Hepatocyte (in vitro differentiated cells): ENCODE measurements around the gene KLF9. TPM values are rescaled to one million over a fixed set of nuclear protein-coding genes. Genes with fewer than 3 reads are reported as not detected.

ENCODE experiments used
- DNase-seq: peaks from one replicate; pipeline ENCODE4 v3.0.0-alpha.2; 2016; ENCODE audit warnings: low spot score
- H2AFZ ChIP-seq: fragments of 200-600 bp; sonication (generic); 2 replicates; pipeline ENCODE4 v1.6.0; 2016; ENCODE audit warnings: antibody characterized with exemption, mild to moderate bottlenecking
- H3K27ac ChIP-seq: fragments of 200-600 bp; sonication (generic); 2 replicates; pipeline ENCODE4 v1.5.1; 2016; ENCODE audit warnings: mild to moderate bottlenecking
- H3K27me3 ChIP-seq: fragments of 200-600 bp; sonication (generic); 2 replicates; pipeline ENCODE4 v1.6.1; 2016
- H3K36me3 ChIP-seq: fragments of 200-600 bp; sonication (generic); replicated peaks from 2 replicates; pipeline ENCODE4 v1.5.1; 2016; ENCODE audit warnings: low read depth; ENCODE audit not compliant: insufficient read depth
- H3K4me1 ChIP-seq: fragments of 200-600 bp; sonication (generic); 2 replicates; pipeline ENCODE4 v1.5.1; 2016; ENCODE audit warnings: mild to moderate bottlenecking, moderate library complexity; ENCODE audit not compliant: insufficient read depth
- H3K4me2 ChIP-seq: fragments of 200-600 bp; sonication (generic); 2 replicates; pipeline ENCODE4 v1.6.0; 2016
- H3K4me3 ChIP-seq: fragments of 200-600 bp; sonication (generic); 2 replicates; pipeline ENCODE4 v1.5.1; 2016; ENCODE audit warnings: mild to moderate bottlenecking
- H3K79me2 ChIP-seq: fragments of 200-600 bp; sonication (generic); 2 replicates; pipeline ENCODE4 v1.6.0; 2017; ENCODE audit warnings: mild to moderate bottlenecking
- H3K9me2 ChIP-seq: fragments of 200-600 bp; sonication (generic); replicated peaks from 2 replicates; pipeline ENCODE4 v1.6.0; 2017; ENCODE audit warnings: mild to moderate bottlenecking; ENCODE audit not compliant: insufficient read depth
- H3K9me3 ChIP-seq: fragments of 200-600 bp; sonication (generic); 2 replicates; pipeline ENCODE4 v1.5.1; 2016; ENCODE audit warnings: low read depth, mild to moderate bottlenecking
- H4K20me1 ChIP-seq: fragments of 200-600 bp; sonication (generic); 2 replicates; pipeline ENCODE4 v1.6.0; 2016; ENCODE audit warnings: mild to moderate bottlenecking; ENCODE audit not compliant: insufficient read depth, poor library complexity, severe bottlenecking
- EZH2 ChIP-seq: fragments of 200-600 bp; sonication (generic); IDR thresholded peaks from 2 replicates; pipeline ENCODE4 v1.6.1; 2016; ENCODE audit warnings: antibody characterized with exemption, mild to moderate bottlenecking, borderline replicate concordance
- EZH2phosphoT487 ChIP-seq: fragments of 200-600 bp; sonication (generic); IDR thresholded peaks from one replicate; pipeline ENCODE4 v1.6.1; 2018; ENCODE audit warnings: antibody characterized with exemption, mild to moderate bottlenecking, low read depth, moderate library complexity; ENCODE audit not compliant: unreplicated experiment, severe bottlenecking
- WGBS: methylation state at CpG from one replicate; pipeline ENCODE4 v1.1.6; 2016; ENCODE audit warnings: low lambda C conversion rate; ENCODE audit errors: missing lambda C conversion rate; 5-methylcytosine and 5-hydroxymethylcytosine counted together
- polyA plus RNA-seq: library from polyadenylated mRNA; unstranded; fragments of >200 nt; fragmentation: Nextera tagmentation; extraction: Ambion mirVana; gene quantifications from 2 replicates; pipeline ENCODE4 v1.2.1, GENCODE V29; 2016
- total RNA-seq: library from RNA; depleted of rRNA; stranded (reverse); fragments of >200 nt; gene quantifications from 2 replicates; pipeline ENCODE4 v1.2.3, GENCODE V29; 2014
- TF ChIP-seq, protein P1 (sequence below): fragments of 200-600 bp; sonication (generic); IDR thresholded peaks from 2 replicates; pipeline ENCODE4 v1.5.1; 2016; ENCODE audit warnings: antibody characterized with exemption, mild to moderate bottlenecking; ENCODE audit not compliant: poor library complexity

KLF9 gene
- total and polyA plus RNA-seq, 2 experiments from 2014 or later, result 5.3 to 29.4 TPM

DNA sequence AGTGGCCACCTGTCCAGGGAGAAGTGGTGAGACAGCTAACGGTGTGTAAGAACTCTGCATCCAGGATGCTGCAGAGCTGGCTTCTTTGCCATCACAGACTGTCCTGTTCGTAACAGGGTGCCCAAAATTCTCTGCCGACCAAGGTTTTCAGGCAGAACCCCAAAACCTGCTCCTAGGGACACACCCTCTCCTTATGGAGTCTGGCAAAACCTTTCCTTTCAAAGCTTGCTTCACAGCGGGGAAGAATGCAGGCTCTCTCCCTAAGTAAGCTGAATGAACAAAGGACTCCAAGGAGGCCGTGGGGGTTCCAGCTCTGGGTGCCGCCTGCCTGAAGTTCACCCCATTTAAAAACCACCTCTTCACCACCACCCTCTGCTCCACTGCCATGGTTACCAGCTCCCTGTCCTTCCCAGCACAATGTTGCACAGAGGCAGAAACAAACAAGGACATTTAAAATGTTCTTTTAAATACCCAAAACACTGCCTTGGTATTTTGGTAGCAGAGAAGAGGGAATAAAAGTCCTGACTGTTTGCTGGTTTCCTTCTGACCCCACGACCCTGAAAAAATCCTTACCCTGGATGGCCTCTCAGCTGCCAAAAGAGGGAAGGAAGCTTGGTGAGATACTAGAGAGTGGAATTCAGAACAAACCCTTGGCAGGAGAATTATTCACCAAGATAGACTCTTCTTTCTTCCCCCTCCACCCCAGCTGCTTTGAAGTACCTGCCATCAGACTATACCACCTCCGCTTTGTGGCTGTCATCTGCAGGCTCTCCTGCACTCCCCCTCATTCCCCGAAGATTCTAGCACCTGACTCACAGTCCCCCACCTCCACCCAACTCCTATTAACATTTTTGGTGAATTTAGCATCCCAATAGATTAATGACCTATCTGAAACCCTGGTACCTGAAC is 7.1 kb upstream of the KLF9 start:
- H3K9me2 ChIP-seq, result no peaks in the 10 kb centered on the region
- no peaks in the 10 kb centered on the region for H3K79me2 ChIP-seq
- peak overlapping the region; percentile 99 for H3K27ac ChIP-seq
- H3K4me3 ChIP-seq, result no peak overlapping the region
- no peaks in the 10 kb centered on the region for H3K9me3 ChIP-seq
- DNase-seq, result peak; percentile 13
- TF ChIP-seq, protein P1, sequence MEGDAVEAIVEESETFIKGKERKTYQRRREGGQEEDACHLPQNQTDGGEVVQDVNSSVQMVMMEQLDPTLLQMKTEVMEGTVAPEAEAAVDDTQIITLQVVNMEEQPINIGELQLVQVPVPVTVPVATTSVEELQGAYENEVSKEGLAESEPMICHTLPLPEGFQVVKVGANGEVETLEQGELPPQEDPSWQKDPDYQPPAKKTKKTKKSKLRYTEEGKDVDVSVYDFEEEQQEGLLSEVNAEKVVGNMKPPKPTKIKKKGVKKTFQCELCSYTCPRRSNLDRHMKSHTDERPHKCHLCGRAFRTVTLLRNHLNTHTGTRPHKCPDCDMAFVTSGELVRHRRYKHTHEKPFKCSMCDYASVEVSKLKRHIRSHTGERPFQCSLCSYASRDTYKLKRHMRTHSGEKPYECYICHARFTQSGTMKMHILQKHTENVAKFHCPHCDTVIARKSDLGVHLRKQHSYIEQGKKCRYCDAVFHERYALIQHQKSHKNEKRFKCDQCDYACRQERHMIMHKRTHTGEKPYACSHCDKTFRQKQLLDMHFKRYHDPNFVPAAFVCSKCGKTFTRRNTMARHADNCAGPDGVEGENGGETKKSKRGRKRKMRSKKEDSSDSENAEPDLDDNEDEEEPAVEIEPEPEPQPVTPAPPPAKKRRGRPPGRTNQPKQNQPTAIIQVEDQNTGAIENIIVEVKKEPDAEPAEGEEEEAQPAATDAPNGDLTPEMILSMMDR, result no peak
- TF ChIP-seq EZH2phosphoT487 (no peak), EZH2 (no peak)
- no peaks in the 10 kb centered on the region for H4K20me1 ChIP-seq
- no peaks in the 10 kb centered on the region for H3K36me3 ChIP-seq
- 48% methylated on average over 9 of the region's 9 CpGs for WGBS
- no peak overlapping the region for H2AFZ ChIP-seq
- H3K4me2 ChIP-seq, result peak overlapping the region; percentile 84
- H3K27me3 ChIP-seq, result no peaks in the 10 kb centered on the region
- H3K4me1 ChIP-seq, result peaks cover 18% of the 10 kb centered on the region

DNA sequence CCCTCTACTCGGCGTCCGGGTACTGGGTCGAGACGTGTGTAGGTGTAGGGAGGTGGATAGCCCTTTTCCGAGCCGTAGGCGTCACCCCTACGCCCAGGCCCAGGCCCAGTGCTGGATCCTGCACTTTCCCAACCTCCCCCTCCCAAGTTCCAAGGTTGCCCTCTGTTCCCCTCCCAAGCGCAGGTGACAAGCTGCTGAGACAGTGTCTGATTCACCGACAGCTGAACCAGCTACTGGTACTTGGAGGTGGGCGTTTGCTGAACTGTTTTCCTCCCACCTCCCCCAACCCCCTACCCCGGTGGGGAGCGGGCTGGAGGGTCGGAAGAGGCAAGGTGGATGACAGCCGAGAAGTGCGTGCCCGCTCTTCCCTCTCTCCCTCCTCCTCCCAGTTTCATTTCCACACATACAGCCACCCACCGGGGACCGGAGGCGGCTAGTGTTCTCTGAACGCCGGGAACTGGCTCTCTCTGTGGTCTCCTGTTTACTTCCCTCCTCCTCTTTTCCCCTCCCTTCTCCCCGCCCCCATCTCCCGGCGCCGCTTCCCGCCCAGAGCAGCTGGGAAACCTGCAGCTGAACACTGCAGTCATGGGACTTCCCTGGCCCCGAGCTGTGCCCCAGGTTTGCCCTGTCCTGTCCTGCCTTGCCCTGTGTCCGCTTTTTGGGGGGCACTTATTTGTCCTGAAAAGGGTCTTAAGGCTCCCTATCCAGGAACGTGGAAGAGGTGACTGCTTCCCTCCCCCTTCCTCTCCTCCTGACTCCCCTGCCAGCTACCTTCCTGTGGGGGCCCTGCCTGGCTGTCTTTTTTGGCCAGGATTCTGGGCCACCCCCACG is 6.2 kb upstream of the KLF9 start:
- no peaks in the 10 kb centered on the region for H3K9me3 ChIP-seq
- no peaks in the 10 kb centered on the region for H3K36me3 ChIP-seq
- 2% methylated on average over 16 of the region's 32 CpGs for WGBS
- peak overlapping the region; percentile 99 for H3K27ac ChIP-seq
- DNase-seq, result peak; percentile 92
- H3K4me1 ChIP-seq, result peaks cover 18% of the 10 kb centered on the region
- H4K20me1 ChIP-seq, result no peaks in the 10 kb centered on the region
- no peaks in the 10 kb centered on the region for H3K9me2 ChIP-seq
- H3K4me2 ChIP-seq, result peak overlapping the region; percentile 84
- H2AFZ ChIP-seq, result peak overlapping the region; percentile 1
- TF ChIP-seq EZH2phosphoT487 (no peak), EZH2 (no peak)
- TF ChIP-seq, protein P1, result no peak
- no peaks in the 10 kb centered on the region for H3K27me3 ChIP-seq
- no peaks in the 10 kb centered on the region for H3K79me2 ChIP-seq
- peak overlapping the region; percentile 7 for H3K4me3 ChIP-seq

DNA sequence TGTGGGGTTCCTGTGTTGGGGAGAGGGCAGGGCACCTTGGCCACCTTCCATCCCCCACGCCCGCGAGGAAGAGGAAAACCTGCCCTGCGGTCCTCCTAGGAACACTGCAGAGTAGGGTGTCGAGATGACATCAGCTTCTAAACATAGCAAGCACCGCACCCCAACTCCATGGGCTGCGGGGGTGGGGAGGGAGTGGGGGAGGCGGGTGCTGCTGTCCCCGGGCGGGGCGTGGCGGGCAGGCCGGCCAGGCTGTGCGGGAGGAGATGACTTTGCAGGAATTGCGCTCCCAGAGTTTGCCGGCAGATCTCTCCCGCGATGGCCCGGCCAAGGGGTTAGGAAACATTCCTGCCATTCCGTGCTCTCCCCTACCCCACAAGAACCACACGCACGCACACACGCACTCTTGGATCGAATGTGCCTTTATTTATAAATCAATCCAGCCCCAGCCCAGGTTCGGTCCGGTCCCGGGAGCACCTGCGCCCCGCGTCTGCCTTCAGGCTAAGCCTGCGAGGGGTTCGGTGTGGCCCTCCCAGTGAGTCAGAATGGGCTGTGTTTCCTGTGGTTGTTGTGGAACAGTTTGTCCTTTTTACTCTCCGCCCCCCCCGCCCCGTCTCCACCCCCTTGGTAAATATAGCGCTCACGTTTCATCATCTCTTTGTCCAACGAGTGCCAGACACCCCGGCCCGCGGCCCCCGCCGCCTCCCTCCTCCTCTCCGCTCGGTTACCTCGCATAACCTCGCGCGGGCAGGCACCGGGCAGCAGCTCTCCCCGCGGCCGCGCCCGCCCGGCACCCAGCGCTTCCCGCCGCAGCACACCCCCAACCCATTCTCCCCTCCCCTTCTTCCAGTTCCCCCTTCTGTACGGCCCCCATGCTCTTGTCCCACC is 5.3 kb upstream of the KLF9 start:
- Histone ChIP-seq H4K20me1 (no peaks in the 10 kb centered on the region), H2AFZ (peak overlapping the region; percentile 1), H3K4me3 (peak overlapping the region; percentile 41), H3K9me3 (no peaks in the 10 kb centered on the region), H3K36me3 (no peaks in the 10 kb centered on the region), H3K9me2 (no peaks in the 10 kb centered on the region), H3K27me3 (no peaks in the 10 kb centered on the region), H3K79me2 (no peaks in the 10 kb centered on the region), H3K27ac (peak overlapping the region; percentile 99), H3K4me1 (peaks cover 20% of the 10 kb centered on the region), H3K4me2 (peak overlapping the region; percentile 84)
- TF ChIP-seq, protein P1, result no peak
- no peak for TF ChIP-seq EZH2
- no peak for TF ChIP-seq EZH2phosphoT487
- DNase-seq, result peak; percentile 97
- 2% methylated on average over 30 of the region's 60 CpGs for WGBS
